Liver (tissue), 3 donors: ENCODE measurements around the gene CAPN10.
"Not testable (repeated sequence)": the region's sequence is repeated elsewhere in the genome, so short reads cannot be mapped to it uniquely, and the experiment has no call there.

ENCODE experiments used
- CTCF ChIP-seq: fragments of 150-350 bp; IDR thresholded peaks from 2 replicates; pipeline ENCODE4 v1.5.1; 2017; ENCODE audit warnings: improper control_type of control experiment, low read depth, low read length; ENCODE audit not compliant: missing input control
- EGR1 ChIP-seq, 2 donors: IDR thresholded peaks; 2 replicates each; pipeline ENCODE4 v1.6.1; 2016 to 2018; ENCODE audit warnings: antibody characterized with exemption in 2 of 2, low read depth in 2 of 2
- JUND ChIP-seq, 2 donors: IDR thresholded peaks; 2 replicates each; pipeline ENCODE4 v1.6.1; 2016; ENCODE audit warnings: antibody characterized with exemption in 2 of 2
- MAX ChIP-seq: IDR thresholded peaks from 2 replicates; pipeline ENCODE4 v1.6.1; 2016; ENCODE audit warnings: antibody characterized with exemption
- RAD21 ChIP-seq, 2 donors: IDR thresholded peaks; 2 replicates each; pipeline ENCODE4 v1.6.1; 2016; ENCODE audit warnings: antibody characterized with exemption in 2 of 2, mild to moderate bottlenecking in 2 of 2
- REST ChIP-seq: IDR thresholded peaks from 2 replicates; pipeline ENCODE4 v1.6.1; 2016; ENCODE audit warnings: antibody characterized with exemption, mild to moderate bottlenecking
- TAF1 ChIP-seq: conservative IDR thresholded peaks from 2 replicates; pipeline ENCODE4 v1.6.1; 2016; ENCODE audit warnings: antibody characterized with exemption, mild to moderate bottlenecking
- YY1 ChIP-seq: IDR thresholded peaks from 2 replicates; pipeline ENCODE4 v1.6.1; 2016; ENCODE audit warnings: antibody characterized with exemption, mild to moderate bottlenecking
- ZBTB33 ChIP-seq: IDR thresholded peaks from 2 replicates; pipeline ENCODE4 v1.6.1; 2016; ENCODE audit warnings: antibody characterized with exemption
- donor health status: healthy.
- donor health status: healthy.

GRCh38 chr2:240539101-240539500 is 47.4 kb upstream of the CAPN10 start:
- TF ChIP-seq YY1; CTCF; MAX; JUND (IDR thresholded peaks at IDR 0.05); RAD21 (IDR thresholded peaks at IDR 0.05); ZBTB33; REST; TAF1; EGR1 (IDR thresholded peaks at IDR 0.05; ENCODE audit: low read depth in 2 of 2): not testable (repeated sequence)
